Mucosa of gallbladder (tissue), 1 donor: Measurements from ENCODE around the gene ALCAM. TPM values are rescaled to one million over a fixed set of nuclear protein-coding genes. Genes with fewer than 3 reads are reported as not detected.

Experiments used
- DNase-seq: peaks from one replicate; pipeline ENCODE4 v3.0.0-alpha.2; 2020; ENCODE audit warnings: low spot score
- total RNA-seq: library from RNA; stranded (reverse); gene quantifications from one replicate; pipeline ENCODE4 v1.2.1, GENCODE V29; 2021
- donor health status: DM: no; HTN: no; CAD: no.

The ALCAM gene
- total RNA-seq, 1 donor from 2014 or later = 43.9 TPM

DNA sequence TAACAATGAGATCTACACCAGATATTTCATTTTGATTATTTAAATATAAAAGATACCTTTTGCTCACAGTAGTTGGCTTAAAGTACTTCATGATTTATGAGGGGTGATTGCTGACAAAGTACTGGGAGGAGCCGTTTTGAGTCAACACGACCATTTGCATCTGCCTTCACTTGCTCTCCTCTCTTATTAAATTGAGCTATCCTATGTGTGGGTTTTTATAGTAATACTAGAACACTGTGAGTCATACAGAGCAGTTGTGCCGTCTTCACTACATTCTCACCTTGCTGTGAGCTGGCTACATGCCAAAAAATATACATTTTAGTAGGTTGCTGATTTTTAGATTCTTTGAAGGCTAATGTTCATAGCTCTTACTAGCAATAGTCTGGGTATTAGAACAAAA lies 161.2 kb downstream of the ALCAM start:
- DNase-seq = no peak

DNA sequence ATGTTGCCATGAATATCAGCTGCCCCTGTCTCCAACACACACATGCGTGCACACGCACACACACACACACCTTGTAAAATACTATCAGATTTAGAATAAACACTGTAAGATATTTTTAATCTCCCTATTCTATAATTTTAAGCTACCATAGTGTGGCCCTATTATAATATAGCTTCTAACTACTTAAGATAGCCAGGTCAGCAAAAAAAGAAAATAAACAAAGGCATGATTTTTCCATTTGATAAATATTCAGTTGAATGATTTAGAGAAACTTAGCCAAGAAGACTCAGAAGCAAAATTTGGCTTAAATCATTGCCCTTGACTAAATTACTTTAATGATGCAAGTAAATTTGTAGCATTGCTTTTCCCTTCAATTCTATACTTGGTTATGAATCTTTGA lies 162.2 kb downstream of the ALCAM start:
- no peak for DNase-seq

DNA sequence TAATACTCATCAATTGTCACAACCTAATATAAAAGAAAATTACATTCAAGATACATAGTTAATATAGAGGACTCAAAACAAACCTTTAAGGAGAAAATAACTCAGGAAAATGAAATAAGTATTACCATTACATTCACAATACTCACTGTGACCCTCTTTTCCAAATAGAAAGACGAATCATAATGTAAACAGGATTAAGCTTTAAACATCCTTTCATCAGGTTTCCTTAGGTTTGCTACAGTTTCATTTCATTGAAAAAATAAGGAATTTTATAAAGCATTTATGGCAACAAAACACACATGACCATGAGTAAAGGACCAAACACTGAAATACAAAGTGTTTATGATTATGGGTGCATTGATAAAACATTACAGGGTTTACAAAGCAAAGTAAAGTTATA lies 162.7 kb downstream of the ALCAM start:
- DNase-seq = no peak

DNA sequence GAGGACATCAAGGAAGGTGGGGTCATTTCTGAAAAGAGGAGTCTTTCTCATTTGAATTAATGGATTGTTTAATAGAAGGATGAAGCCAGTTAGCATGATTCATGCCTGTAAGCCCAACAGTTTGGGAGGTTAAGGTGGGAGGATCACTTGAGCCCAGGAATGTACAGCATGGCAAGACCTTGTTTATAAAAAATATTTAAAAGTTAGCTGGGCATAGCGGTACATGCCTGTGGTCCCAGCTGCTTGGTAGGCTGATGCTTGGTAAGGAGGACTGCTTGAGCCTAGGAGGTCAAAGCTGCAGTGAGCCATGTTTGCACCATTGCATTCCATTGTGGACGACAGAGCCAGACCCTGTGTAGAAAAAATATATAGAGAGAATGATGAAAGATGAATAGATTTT lies 165.5 kb downstream of the ALCAM start:
- DNase-seq = no peak

DNA sequence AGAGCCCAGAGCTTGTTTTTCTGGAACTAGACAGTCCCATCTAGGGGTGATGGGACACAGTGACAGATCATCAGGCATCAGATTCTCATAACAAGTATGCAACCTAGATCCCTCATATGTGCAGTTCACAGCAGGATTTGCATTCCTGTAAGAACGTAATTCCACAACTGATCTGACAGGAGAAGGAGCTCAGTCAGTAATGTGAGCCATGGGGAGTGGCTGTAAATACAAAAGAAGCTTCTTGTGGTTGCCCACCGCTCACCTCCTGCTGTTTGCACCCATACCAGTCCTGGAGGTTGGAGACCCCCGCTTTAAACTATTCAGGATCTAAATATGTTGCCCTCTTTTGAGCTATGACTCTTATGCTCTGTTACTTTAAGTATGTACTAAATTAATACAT lies 167.3 kb downstream of the ALCAM start:
- no peak for DNase-seq

DNA sequence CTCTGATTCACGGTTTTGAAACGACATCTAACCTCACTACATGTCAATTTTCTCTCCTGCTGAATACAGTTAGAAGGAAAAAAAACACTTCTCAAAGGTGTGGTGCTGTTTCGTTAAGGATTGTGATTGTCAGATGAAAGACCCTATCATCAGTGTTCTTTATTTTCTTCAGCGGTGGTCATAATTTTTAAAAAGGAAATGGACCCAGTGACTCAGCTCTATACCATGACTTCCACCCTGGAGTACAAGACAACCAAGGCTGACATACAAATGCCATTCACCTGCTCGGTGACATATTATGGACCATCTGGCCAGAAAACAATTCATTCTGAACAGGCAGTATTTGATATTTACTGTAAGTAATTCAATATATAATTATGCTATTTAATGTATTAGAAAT lies 167.8 kb downstream of the ALCAM start:
- DNase-seq = no peak

DNA sequence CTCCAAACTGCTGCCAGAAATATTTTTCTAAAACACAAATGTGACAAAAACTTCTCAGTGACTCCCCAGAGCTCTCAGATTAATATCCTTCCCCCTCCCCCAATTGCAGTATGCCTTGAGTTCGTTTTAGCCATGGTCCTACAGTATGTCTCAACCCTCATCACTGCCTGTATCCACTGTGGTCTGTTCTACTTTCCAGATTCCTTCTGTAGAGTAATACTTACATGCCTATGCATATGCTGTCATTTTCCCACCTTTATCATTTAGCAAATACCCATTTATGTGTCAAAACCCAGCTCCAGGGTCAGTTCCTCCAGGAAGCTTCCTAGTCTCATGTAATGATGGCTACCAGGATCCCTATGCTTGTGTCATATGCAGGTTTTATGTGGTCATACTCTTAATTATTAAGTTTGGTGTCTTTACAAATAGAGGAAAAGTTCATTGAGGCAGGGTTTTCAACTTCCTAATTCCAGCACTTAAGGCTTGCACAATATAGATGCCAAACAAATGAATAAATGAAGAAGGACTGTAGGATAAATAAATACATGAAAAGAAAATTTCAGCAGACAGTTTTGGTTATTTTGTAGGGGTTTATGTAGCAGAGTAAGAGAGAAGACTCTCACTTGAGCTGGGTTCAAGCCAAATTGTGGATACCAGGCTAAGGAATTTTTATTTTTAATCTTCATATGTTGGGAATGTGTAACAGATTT lies 170.8 kb downstream of the ALCAM start:
- no peak for DNase-seq

DNA sequence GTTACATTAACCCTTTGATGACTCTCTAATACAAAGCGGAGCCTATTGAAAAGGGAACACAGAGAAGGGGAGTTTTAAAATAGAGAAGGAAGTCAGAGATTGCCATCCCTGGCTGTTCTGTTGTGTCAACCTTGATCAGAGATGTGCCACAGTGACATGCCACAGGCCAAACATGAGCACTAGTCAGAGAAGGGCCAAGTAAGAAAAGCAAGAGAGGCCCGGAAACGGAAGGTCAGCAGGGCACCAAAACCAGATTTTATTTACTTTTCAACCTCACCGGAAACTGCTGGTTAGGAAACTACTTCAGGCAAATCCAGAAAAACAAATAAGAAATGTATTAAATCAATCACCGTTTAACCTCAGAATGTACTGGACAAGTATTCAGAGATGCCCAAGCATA lies 171.8 kb downstream of the ALCAM start:
- no peak for DNase-seq

DNA sequence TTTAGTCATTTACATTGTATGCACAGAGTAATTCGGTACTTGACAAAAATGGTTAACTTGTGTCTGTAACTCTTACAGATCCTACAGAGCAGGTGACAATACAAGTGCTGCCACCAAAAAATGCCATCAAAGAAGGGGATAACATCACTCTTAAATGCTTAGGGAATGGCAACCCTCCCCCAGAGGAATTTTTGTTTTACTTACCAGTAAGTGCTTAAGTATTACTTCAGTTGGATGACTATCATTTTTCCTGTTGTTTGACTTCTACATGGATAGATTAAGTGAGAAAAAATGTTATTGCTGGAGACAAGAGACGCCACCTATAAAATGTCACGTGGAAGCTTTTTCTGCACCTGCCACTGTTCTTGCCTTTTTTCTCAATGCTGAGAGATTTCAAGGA lies 173.2 kb downstream of the ALCAM start:
- no peak for DNase-seq

DNA sequence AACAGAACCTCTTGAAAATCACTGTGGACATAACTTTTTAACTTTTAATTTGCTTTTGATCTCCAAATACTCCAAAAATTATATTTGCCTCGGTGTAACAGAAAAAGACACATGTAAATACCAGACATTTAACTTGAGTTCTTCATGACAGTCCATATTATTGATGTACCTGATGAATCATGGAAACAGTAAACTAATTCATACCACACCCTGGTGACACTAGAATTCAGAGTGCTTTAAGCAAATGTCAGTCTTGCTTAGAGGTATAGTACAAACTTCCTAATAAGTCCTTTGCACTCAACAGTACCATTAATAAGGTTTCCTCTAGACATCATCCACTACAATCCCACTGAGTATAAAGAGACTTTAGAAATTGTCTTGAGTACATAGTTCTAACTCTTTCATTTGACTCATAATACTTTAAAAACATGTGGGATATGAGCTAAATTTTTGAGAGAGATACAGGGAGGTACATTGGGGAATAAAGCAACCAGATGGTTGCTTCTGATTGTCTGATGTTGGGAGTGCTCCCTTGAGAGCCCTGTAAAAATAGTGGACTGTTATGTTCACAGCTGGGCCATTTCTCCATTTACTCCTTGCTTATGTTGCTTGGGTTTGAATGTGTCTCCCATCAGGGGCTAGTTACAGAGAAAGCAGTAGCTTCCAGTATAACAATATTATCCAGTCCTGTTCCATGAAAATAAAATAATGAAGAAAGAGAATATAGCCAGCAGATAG lies 175.7 kb downstream of the ALCAM start:
- no peak for DNase-seq

DNA sequence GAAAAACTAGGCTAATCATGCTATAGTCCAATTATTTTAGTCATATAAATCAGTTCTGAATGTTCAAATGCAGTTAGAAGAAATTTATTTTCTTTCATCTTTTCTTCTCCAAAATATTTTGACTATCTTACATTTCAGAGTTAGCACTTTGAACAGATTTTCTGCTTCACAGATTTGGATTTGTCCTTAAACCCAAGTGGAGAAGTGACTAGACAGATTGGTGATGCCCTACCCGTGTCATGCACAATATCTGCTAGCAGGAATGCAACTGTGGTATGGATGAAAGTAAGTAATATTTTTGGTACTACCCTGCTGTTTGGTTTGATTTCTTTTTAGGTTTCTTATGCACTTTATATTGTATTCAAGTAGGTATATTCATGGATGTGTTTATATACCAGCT lies 178.3 kb downstream of the ALCAM start:
- no peak for DNase-seq

DNA sequence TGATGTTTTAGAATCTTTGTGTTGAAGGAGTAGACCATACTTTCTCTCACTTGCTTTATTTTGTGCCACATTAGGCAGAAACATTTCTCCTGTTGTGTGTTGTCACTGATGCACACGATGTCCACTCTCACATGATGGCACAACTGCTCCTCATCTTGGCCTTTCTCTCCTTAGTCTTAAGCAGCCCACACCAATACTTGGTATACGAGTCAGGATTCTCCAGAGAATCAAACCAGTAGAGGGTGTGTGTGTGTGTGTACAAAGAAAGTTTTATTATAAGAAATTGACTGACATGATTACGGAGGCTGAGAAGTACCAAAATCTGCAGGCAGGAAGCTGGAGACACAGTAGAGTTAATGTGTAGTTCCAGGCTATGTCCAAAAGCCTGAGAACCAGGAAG lies 187.1 kb downstream of the ALCAM start:
- no peak for DNase-seq

DNA sequence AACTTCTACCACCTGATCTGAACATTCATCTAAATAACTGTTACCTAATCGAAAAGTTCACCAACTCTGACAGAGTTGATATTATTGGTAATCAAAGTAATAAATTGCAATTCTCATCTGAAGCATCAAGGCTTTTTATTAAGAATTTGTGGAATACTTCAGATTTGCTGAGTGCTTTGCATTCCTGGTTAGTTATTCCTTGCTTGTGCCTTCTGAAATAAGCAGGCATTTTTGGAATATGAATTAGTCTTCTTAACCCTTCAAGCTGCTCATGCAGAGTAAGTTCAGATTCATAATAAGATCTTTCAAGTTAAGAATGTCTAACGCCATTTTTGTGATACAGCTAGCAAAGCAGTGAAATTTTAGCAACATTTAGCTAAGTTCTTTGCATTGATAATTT lies 188.5 kb downstream of the ALCAM start:
- no peak for DNase-seq

DNA sequence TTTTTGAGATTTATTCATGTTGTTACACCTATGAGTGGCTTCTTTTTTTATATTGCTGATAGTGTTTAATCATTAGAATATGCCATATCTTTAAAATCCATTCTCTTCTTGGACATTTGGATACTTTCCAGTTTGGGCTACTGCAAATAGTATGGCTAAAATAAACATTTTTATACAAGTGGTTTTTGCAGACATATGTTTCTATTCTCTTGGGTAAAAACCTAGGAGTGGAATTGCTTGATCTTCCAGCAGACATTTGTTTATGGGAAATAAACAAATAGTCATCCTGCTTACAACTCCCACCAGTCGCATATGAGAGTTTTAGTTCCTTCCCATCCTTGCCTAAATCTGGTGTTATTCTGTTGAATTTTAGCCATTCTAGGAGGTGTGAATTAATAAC lies 193.1 kb downstream of the ALCAM start:
- DNase-seq = no peak

DNA sequence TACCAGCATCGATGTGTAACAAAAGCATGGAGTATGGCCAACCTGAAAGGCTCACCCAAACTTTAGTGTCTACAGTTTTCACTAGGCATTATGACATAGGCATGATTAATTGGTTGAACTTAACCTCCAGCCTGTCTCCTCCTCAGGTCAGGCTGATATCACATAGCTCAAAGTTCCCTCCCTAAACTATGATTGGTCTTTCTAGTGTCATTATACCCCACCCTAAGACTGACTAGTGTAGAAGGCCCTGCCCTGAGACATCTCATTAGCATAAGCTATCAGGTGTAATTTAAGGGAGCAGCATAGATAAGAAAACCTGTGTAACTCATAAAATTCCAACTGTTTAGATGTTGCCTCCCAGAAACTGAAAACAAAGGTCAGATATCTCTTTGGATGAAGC lies 195.2 kb downstream of the ALCAM start:
- DNase-seq = no peak

DNA sequence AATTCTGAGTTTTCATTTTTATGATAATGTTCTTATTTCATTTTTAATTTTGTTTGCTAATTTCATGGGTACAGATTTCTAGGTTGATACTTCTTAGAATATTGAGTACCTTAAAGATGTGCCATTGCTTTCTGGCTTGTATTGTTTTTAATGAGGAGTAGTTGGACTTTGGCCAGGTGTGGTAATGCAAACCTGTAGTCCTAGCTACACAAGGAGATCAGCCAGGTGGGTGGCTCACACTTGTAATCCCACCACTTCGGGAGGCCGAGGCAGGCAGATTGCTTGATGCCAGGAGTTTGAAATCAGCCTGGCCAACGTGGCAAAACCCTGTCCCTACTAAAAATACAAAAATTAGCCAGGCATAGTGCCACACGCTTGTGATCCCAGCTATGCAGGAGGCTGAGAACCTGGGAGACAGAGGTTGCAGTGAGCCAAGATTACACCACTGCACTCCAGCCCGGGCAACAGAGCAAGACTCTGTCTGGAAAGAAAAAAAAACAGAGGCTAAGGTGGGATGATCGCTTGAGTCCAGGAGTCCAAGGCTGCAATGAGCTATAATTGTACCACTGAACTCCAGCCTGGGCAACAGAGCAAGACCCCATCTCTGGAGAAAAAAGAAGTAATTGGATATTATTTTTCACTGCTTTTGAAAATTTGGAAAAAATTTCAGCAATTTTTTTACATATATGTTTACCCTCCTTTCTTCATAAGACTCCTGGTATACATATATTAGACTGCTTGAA lies 198.0 kb downstream of the ALCAM start:
- peak; percentile 13 for DNase-seq

DNA sequence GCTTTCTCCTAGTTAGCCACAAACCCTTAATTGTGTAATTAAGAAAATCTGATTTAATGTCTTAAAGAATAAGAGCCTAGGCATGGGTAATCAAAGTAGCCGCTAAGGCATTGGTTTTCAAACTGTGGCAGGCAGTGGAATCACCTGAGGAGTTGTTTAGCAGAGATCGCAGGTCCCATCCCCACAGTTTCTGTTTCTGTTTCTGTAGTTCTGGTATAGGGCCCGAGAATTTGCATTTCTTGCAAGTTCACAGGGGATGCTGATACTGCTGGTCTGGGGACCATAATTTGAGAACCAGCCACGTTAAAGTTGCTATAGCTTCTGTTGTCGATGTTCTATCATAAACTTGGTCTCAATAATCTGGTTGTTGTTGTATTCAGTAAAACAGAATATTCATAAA lies 204.3 kb downstream of the ALCAM start:
- no peak for DNase-seq

DNA sequence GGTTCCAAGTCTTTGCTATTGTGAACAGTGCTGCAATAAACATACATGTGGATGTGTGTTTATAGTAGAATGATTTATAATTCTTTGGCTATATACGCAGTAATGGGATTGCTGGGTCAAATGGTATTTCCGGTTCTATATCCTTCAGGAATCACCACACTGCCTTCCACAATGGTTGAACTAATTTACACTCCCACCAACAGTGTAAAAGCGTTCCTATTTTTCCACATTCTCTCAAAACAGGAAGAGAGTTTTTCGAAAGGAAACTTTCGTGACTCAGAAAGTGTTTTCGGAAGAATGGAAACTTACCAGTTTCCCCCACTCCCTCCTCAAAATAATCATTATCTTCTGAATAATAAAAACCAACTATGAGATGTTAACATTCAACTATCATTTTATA lies 205.8 kb downstream of the ALCAM start:
- no peak for DNase-seq

DNA sequence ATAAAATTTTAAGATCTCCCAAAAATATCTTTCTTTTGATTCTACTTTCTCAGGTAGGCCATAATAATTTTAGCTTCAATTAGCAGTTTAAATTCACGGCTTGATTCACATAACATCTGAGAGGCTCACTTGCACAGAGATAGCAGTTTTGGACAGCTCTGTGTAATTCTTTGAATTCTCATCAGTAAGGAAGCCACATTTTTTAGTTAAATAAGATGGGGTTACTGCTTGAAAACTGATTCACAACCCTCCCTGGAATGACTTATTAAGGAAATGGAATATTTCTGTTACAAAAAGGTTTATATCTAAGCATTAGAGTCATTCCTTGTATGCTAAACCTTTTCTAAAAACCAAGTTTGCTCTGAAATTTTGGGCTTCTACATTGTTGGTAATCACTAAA lies 212.7 kb downstream of the ALCAM start:
- no peak for DNase-seq

DNA sequence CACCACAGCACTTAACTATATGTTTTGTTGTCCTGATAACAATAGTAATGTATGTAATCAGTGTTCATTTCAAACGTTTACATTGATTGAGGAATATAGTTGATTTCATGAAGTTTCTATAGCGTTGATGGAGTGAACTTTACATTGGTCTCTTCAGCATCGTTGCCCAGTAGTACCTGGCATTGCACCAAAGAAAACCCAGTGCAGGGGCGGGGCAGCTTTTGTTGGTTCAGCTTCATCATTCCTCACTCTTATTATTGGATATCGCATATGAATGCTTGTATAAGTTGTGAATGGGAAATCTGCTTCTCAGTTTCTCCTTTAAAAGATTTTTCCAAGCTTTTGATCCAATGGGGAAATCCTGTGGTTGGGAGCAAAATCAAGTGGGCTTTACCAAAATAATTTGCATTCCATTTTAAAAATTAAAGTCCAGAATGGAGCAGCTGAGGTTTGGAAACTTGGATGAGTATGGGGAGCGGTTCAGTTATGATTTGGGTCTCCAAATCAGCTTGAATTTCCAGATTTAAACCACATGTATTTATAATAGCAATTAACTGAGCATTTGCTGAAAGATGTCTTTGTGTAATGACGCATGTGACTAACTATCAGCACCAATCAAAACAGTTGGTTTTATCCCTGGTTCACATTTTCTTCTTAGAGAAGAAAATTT lies 213.7 kb downstream of the ALCAM start:
- no peak for DNase-seq

DNA sequence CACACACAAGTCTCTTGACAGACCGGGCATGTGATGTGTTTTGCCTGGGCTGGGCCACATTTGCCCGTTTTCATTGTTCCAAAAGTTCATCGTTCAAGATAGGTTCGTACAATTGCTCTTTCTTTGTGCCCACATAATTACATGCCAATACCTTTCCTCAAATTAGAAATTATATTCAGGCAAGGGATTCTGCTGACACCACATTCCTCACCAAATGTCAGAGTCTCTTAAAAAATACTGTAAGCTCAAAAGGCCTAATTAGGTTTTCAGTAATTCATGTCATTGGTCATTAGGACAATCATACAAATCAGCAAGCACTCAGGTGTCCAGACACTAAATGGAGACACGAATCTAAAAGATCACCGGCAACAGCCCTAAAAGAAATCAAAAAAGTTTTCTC lies 215.3 kb downstream of the ALCAM start:
- DNase-seq = no peak

DNA sequence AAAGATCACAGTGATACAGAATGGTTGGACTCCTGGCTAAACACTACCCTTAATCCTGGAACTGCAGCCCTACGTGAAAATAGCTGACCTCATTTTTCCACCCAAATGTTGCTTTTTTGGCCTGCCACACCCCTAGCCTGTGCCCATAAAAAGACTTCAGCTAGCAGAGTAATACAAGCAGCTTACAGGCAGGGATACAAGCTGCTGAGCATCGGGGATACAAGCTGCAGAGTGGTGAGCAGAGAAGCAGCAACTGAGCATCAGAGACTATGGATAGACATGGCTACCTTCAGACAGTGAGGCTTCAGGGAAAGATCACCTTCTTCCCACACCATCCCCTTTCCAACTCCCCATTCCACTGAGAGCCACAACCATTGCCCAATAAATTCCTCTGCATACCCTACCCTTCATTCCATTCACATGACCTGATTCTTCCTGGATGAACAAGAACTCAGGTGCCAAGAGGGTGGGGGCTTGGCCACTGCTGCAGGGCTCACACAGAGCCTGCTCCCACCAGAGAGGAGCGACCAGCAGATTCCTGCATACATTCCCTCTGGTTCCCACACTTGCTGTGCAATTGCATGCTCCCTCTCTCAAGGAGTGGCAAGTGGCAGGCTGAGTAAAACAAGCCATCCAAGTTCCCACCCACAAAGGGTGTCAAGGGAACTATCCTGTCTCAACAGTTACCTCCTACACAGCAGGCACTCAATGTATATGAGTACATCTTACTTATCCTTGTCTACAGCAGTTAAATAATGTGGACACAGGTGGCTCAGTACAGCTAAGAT lies 217.5 kb downstream of the ALCAM start:
- DNase-seq = no peak
